Prostate gland (tissue), 2 donors: Measurements from ENCODE around the gene ZBTB45.
"Not testable (repeated sequence)": the region's sequence is repeated elsewhere in the genome, so short reads cannot be mapped to it uniquely, and the experiment has no call there.

Experiments
- CTCF ChIP-seq, 4 experiments: fragments of 200-600 bp in 2 of 4; fragments of 450-650 bp in 2 of 4; sonication (generic) in 2 of 4; IDR thresholded peaks; 1 replicate in 3 of 4; 2 replicates in 1 of 4; pipeline ENCODE4 v1.5.1; 2016 to 2019; ENCODE audit warnings: antibody characterized with exemption in 4 of 4, mild to moderate bottlenecking in 2 of 4, moderate library complexity in 2 of 4
- POLR2A ChIP-seq: fragments of 450-650 bp; IDR thresholded peaks from one replicate; pipeline ENCODE4 v1.6.1; 2016; ENCODE audit warnings: antibody characterized with exemption, mild to moderate bottlenecking
- POLR2AphosphoS5 ChIP-seq: sonication (generic); formaldehyde crosslinking; IDR thresholded peaks from one replicate; pipeline ENCODE4 v1.6.1; 2017; ENCODE audit warnings: antibody characterized with exemption

DNA sequence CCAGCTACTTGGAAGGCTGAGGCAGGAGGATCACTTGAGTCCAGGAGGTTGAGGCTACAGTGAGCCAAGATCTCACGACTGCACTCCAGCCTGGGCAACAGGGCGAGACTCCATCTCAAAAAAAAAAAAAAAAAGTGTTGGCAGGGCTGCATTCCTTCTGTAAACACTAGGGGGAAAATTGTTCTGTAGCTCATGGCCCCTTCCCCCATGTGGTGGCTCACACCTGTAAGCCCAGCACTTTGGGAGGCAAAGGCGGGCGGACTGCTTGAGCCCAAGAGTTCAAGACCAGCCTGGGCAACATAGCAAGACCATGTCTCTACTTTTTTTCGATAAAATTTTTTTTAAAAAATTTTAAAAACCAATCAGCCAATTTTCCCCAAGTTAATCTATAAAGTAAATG is 35.3 kb downstream of the ZBTB45 start:
- not testable (repeated sequence) for TF ChIP-seq CTCF (IDR thresholded peaks at IDR 0.05); POLR2AphosphoS5; POLR2A
